ENCODE measurements around the gene PCYT2.
A peak's percentile ranks its signal among the peaks of the same experiment; 100 is the strongest.

PCYT2 gene

GRCh38 chr17:81870131-81870980 lies 40.8 kb downstream of the PCYT2 start:
- Histone ChIP-seq H3K4me1 (ENCODE audit: control insufficient read depth in 1 of 2, insufficient read depth in 2 of 2, low read length in 2 of 2) (peaks cover 0 to 54% of the 10 kb centered on the region in 2 donors), H3K27me3 (ENCODE audit: low read depth, low read length) (no peaks in the 10 kb centered on the region), H3K9me3 (ENCODE audit: control insufficient read depth in 1 of 2, low read length in 2 of 2) (no peaks in the 10 kb centered on the region), H3K27ac (ENCODE audit: low read length) (peak overlapping the region; percentile 95), H3K36me3 (ENCODE audit: control insufficient read depth in 1 of 2, insufficient read depth in 2 of 2, low read length in 2 of 2) (peaks cover 0 to 20% of the 10 kb centered on the region in 2 donors), H3K4me3 (ENCODE audit: low read depth in 1 of 2, low read length in 2 of 2) (peak overlapping the region; percentile 74 to 88)

GRCh38 chr17:81869221-81870130 lies 41.7 kb downstream of the PCYT2 start:
- peak overlapping the region; percentile 95 for H3K27ac ChIP-seq (ENCODE audit: low read length)
- peaks cover 0 to 54% of the 10 kb centered on the region in 2 donors for H3K4me1 ChIP-seq (ENCODE audit: control insufficient read depth in 1 of 2, insufficient read depth in 2 of 2, low read length in 2 of 2)
- H3K36me3 ChIP-seq (ENCODE audit: control insufficient read depth in 1 of 2, insufficient read depth in 2 of 2, low read length in 2 of 2), result peaks cover 0 to 20% of the 10 kb centered on the region in 2 donors

DNA sequence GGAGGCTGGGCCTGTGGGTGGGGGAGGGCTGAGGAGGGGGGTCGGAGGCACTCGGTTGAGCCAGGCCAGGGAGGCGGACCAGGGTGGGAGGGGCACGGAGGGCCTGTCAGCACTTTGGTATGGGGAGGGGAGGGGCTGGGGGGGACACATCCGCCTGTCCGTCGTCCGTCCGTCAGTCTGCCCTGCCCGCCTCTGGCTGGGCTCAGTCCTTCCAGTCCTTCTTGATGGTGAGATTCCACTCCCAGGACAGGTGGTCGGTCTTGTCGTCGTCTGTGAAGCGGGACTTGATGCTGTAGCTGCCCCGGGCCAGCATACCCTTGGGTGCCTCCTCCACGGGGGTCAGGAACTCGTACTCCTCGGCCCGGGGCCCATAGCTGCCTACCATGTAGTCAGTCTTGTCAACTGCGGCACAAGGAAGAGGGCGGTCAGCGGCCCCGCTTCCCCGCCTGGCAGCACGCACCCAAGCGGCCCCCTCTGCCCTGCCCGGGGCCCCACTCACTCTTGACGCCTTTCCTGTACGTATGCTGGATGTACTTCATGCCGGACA lies 42.5 kb downstream of the PCYT2 start:
- no peak overlapping the region for H3K27ac ChIP-seq (ENCODE audit: low read length)

More at GRCh38 chr17:81869221-81870130, 41.7 kb downstream of the PCYT2 start:
- Histone ChIP-seq H3K9me3 (ENCODE audit: control insufficient read depth in 1 of 2, low read length in 2 of 2) (no peaks in the 10 kb centered on the region), H3K27me3 (ENCODE audit: low read depth, low read length) (no peaks in the 10 kb centered on the region), H3K4me3 (ENCODE audit: low read depth in 1 of 2, low read length in 2 of 2) (peak overlapping the region; percentile 74 to 88)

GRCh38 chr17:81867991-81868673 lies 43.1 kb downstream of the PCYT2 start:
- Histone ChIP-seq H3K4me3 (ENCODE audit: low read depth in 1 of 2, low read length in 2 of 2) (no peak overlapping the region), H3K4me1 (ENCODE audit: control insufficient read depth in 1 of 2, insufficient read depth in 2 of 2, low read length in 2 of 2) (peaks cover 0 to 61% of the 10 kb centered on the region in 2 donors), H3K36me3 (ENCODE audit: control insufficient read depth in 1 of 2, insufficient read depth in 2 of 2, low read length in 2 of 2) (peaks cover 0 to 25% of the 10 kb centered on the region in 2 donors), H3K9me3 (ENCODE audit: control insufficient read depth in 1 of 2, low read length in 2 of 2) (no peaks in the 10 kb centered on the region), H3K27ac (ENCODE audit: low read length) (no peak overlapping the region), H3K27me3 (ENCODE audit: low read depth, low read length) (no peaks in the 10 kb centered on the region)

More for the DNA sequence above, 42.5 kb downstream of the PCYT2 start:
- H3K36me3 ChIP-seq (ENCODE audit: control insufficient read depth in 1 of 2, insufficient read depth in 2 of 2, low read length in 2 of 2), result peaks cover 0 to 21% of the 10 kb centered on the region in 2 donors
- peaks cover 0 to 55% of the 10 kb centered on the region in 2 donors for H3K4me1 ChIP-seq (ENCODE audit: control insufficient read depth in 1 of 2, insufficient read depth in 2 of 2, low read length in 2 of 2)
- no peak overlapping the region for H3K4me3 ChIP-seq (ENCODE audit: low read depth in 1 of 2, low read length in 2 of 2)
- no peaks in the 10 kb centered on the region for H3K9me3 ChIP-seq (ENCODE audit: control insufficient read depth in 1 of 2, low read length in 2 of 2)
- H3K27me3 ChIP-seq (ENCODE audit: low read depth, low read length), result no peaks in the 10 kb centered on the region

DNA sequence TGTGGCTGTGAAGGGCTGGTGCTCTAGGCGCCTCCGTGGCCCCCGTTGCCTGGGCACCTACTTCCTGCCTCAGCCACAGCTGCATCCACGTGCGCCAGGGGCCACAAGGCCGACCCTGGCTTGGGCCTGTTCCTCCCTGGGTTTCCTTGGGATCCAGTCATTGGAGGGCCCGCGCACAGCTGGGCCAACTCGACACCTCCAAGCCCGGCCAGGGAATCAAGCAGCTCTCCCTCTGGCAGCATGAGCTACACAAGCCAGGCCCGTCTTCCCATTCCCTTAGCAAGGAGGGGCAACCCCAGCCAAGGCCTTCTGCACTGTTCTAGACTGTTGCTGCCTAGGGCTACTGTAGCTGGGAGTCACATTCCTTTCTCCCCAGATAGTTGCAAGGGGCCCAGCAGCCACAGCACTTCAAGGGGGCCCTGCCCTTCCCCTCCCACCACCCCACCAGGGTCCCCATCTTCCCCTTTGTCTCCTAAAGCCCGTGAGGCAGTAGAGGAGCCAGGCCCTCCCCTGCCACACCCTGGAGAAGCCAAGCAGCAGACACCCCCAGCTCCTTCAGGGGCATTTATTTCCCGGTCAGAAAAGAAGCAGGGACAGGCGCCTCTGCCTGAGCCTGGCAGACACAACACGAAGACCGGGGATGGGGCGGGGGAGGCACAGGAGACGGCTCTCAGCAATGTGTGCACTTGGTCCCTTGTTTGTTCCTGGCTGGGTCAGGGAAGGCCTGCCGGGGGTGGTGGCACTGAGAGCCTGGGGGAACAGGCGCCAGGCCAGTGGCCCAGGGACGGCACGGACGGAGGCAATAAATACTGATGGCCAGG lies 43.8 kb downstream of the PCYT2 start:
- Histone ChIP-seq H3K27ac (ENCODE audit: low read length) (peak overlapping the region; percentile 56), H3K36me3 (ENCODE audit: control insufficient read depth in 1 of 2, insufficient read depth in 2 of 2, low read length in 2 of 2) (peaks cover 0 to 25% of the 10 kb centered on the region in 2 donors), H3K4me1 (ENCODE audit: control insufficient read depth in 1 of 2, insufficient read depth in 2 of 2, low read length in 2 of 2) (peaks cover 0 to 62% of the 10 kb centered on the region in 2 donors)

DNA sequence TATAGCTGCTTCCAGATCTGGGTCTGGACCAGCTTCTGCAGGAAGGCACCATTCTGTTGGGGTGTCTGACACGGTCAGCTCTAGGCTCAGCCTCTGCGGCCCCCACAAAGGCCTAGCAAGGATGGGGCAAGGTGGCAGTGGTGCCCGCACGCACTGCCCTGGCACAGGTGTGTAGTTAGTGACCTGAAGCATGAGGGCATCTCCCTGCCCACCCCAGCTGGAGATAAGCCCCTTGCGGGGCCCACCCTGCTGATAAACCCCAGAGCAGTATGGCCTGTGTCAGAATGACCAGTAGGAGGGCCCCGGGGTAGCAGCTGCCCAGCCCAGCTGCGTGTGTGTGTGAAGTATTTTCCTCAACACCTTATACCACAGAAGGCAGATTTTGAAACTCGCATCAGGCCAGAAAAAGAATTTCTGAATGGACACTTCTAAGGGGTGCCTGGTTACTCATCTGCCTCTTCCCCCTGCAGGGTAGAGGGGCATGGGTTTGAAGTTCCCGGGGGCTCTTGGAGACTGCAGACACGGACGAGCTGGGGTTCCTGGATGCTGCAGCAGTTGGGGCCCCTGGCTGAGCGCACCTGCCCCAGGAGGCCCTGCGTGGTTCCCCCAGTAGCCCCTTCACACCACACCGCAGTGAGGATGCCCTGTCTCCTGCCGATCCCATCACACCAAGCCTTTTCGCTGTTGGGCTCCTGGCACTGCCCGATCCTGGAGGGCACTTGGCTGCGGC lies 44.6 kb downstream of the PCYT2 start:
- Histone ChIP-seq H3K27ac (ENCODE audit: low read length) (peak overlapping the region; percentile 54), H3K4me3 (ENCODE audit: low read depth in 1 of 2, low read length in 2 of 2) (no peak overlapping the region), H3K4me1 (ENCODE audit: control insufficient read depth in 1 of 2, insufficient read depth in 2 of 2, low read length in 2 of 2) (peaks cover 0 to 65% of the 10 kb centered on the region in 2 donors), H3K9me3 (ENCODE audit: control insufficient read depth in 1 of 2, low read length in 2 of 2) (no peaks in the 10 kb centered on the region), H3K27me3 (ENCODE audit: low read depth, low read length) (no peaks in the 10 kb centered on the region), H3K36me3 (ENCODE audit: control insufficient read depth in 1 of 2, insufficient read depth in 2 of 2, low read length in 2 of 2) (peaks cover 0 to 25% of the 10 kb centered on the region in 2 donors)

More for the DNA sequence above, 43.8 kb downstream of the PCYT2 start:
- H3K4me3 ChIP-seq (ENCODE audit: low read depth in 1 of 2, low read length in 2 of 2), result no peak overlapping the region
- H3K9me3 ChIP-seq (ENCODE audit: control insufficient read depth in 1 of 2, low read length in 2 of 2), result no peaks in the 10 kb centered on the region
- H3K27me3 ChIP-seq (ENCODE audit: low read depth, low read length), result no peaks in the 10 kb centered on the region

DNA sequence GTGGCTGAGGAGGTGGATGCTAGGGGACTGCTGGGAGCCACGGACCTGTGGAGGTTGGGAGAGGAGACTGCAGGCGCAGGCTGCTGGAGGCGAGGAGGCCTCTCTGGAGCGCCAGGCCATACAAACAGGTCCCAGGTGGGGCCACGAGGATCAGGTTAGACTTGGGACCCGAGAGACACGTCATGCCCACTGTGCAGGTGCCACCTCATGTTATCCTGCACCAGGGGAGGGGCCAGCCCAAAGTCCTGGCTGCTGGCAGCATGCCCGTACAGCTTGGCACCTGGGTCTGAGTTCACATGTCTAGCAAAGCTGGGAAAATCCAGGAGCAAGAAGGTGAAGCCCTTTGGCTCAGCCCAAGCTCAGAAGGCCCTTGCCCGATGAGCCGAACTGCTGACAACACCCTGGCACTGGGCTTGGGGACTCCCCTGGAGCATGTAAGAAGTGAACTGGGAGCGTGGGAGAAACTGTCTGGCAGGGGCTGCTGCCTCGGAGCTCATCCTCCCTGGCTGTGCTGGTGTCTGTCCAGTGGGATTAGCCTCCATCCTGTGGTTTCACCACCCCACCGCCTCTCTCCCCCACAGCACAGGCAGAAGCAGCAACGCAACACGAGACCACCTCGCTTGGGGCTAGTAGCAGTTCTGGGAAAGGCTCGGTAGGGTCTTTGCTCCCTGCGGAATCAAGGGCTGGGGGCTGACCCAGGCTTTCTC lies 45.3 kb downstream of the PCYT2 start:
- Histone ChIP-seq H3K27me3 (ENCODE audit: low read depth, low read length) (no peaks in the 10 kb centered on the region), H3K36me3 (ENCODE audit: control insufficient read depth in 1 of 2, insufficient read depth in 2 of 2, low read length in 2 of 2) (peaks cover 0 to 31% of the 10 kb centered on the region in 2 donors), H3K4me1 (ENCODE audit: control insufficient read depth in 1 of 2, insufficient read depth in 2 of 2, low read length in 2 of 2) (peaks cover 0 to 68% of the 10 kb centered on the region in 2 donors), H3K27ac (ENCODE audit: low read length) (peak overlapping the region; percentile 69), H3K4me3 (ENCODE audit: low read depth in 1 of 2, low read length in 2 of 2) (no peak overlapping the region), H3K9me3 (ENCODE audit: control insufficient read depth in 1 of 2, low read length in 2 of 2) (no peaks in the 10 kb centered on the region)

DNA sequence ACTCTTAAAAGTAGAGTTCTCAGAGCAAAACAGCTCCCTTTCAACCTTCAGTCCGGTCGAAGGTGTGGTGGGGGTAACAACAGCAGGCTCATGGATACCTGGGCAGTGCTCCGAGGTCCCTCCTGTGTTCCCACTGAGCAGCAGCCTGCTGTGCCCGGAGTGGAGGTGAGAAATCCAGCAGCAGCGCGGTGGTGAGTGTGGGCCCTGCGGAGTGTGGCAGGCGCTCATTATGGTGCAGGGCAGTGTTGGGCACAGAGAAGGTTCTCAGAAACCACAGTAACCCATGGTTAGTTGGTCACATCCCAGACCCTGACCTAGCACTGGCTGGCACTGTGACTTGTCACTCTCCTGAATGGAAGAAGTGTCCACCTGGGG lies 45.9 kb downstream of the PCYT2 start:
- Histone ChIP-seq H3K27ac (ENCODE audit: low read length) (peak overlapping the region; percentile 69), H3K36me3 (ENCODE audit: control insufficient read depth in 1 of 2, insufficient read depth in 2 of 2, low read length in 2 of 2) (peaks cover 0 to 31% of the 10 kb centered on the region in 2 donors), H3K9me3 (ENCODE audit: control insufficient read depth in 1 of 2, low read length in 2 of 2) (no peaks in the 10 kb centered on the region), H3K4me1 (ENCODE audit: control insufficient read depth in 1 of 2, insufficient read depth in 2 of 2, low read length in 2 of 2) (peaks cover 0 to 68% of the 10 kb centered on the region in 2 donors), H3K4me3 (ENCODE audit: low read depth in 1 of 2, low read length in 2 of 2) (no peak overlapping the region), H3K27me3 (ENCODE audit: low read depth, low read length) (no peaks in the 10 kb centered on the region)

Measured in muscle layer of duodenum (tissue), 2 donors.